Pancreas (tissue), 10 donors: ENCODE data around the gene RGS9BP. TPM values are rescaled to one million over a fixed set of nuclear protein-coding genes. Genes with fewer than 3 reads are reported as not detected.
"Not testable (repeated sequence)": the region's sequence is repeated elsewhere in the genome, so short reads cannot be mapped to it uniquely, and the experiment has no call there.

ENCODE experiments used
- ATAC-seq, 4 donors: fragments of 200-7000 bp; cut with Tn5 transposase; one replicate each; pipeline versions ENCODE4 v1.8.0 to v1.9.1; 2020; ENCODE audit warnings: mild to moderate bottlenecking in 4 of 4, moderate library complexity in 4 of 4
- DNase-seq, 6 donors: peaks; one replicate each; pipeline ENCODE4 v3.0.0-alpha.2; 2020
- FAIRE-seq: peaks from 2 replicates; lab custom pipeline; 2012; peaks lifted over from hg19 to GRCh38; lab: Jason Lieb, UNC
- H3K27ac ChIP-seq, 4 donors: fragments of 200-600 bp; sonication (generic); 1 replicate in 3 of 4; 2 replicates in 1 of 4; pipeline versions ENCODE4 v1.5.0 to v1.8.0; 2020
- H3K27me3 ChIP-seq, 4 donors: fragments of 200-600 bp; one replicate each; pipeline ENCODE4 v1.8.0; 2021
- H3K36me3 ChIP-seq, 3 donors: fragments of 200-600 bp; sonication (generic) in 1 of 3; one replicate each; pipeline versions ENCODE4 v1.5.0 to v1.8.0; 2020 to 2021
- H3K4me1 ChIP-seq, 3 donors: fragments of 200-600 bp; one replicate each; pipeline ENCODE4 v1.8.0; 2021
- H3K4me3 ChIP-seq, 4 donors: fragments of 200-600 bp; sonication (generic) in 2 of 4; one replicate each; pipeline versions ENCODE4 v1.5.0 to v1.8.0; 2020 to 2021
- H3K9me3 ChIP-seq, 4 donors: fragments of 200-600 bp; one replicate each; pipeline ENCODE4 v1.8.0; 2021
- WGBS, 2 donors: extraction: QIAGEN DNeasy Blood & Tissue Kit; methylation state at CpG; one replicate each; pipeline ENCODE4 v1.1.7; 2013; 5-methylcytosine and 5-hydroxymethylcytosine counted together
- intact Hi-C, 3 donors: fragments of 100-400 bp; cut with DNase I; formaldehyde crosslinking; loops; one replicate each; pipeline versions ENCODE4 v1.11.1 to v1.14.2; 2022
- polyA plus RNA-seq, 2 donors: library from polyadenylated mRNA; stranded (reverse); fragments of 200-250 nt; gene quantifications; one replicate each; pipeline ENCODE4 v1.2.3, GENCODE V29; 2013
- total RNA-seq, 6 donors: library from RNA; stranded (reverse); fragmentation: NEBNext Ultra II Directional in 4 of 6; extraction: Animal tissue kit (Norgen Biotek cat#: 25700) in 4 of 6; gene quantifications; one replicate each; pipeline versions ENCODE4 v1.2.1 to v1.2.4, GENCODE V29; 2021 to 2023
- TF ChIP-seq, protein P1 (sequence below), 4 donors: fragments of 200-600 bp; sonication (generic) in 3 of 4; IDR thresholded peaks; one replicate each; pipeline versions ENCODE4 v1.5.0 to v1.8.0; 2021; ENCODE audit warnings: antibody characterized with exemption in 4 of 4
- donor health status: healthy with polysubstance abuse.
- donor health status: DM: no; HTN: no; CAD: no; lungs with moderate emphysema.
- donor health status: DM: no; HTN: no; CAD: no.
- donor health status: control.
- donor health status: control.
- donor health status: Bipolar disorder and iron deficiency.
- donor health status: DM: yes; HTN: yes; CAD: no.
- donor health status: DM: no; HTN: no; CAD: no.
- donor health status: DM: no; HTN: no; CAD: no.
- donor health status: DM: yes; HTN: yes; CAD: no.

RGS9BP gene
- total and polyA plus RNA-seq, 8 donors = 0.02 to 0.25 (median 0.16) TPM; not detected in 3

DNA sequence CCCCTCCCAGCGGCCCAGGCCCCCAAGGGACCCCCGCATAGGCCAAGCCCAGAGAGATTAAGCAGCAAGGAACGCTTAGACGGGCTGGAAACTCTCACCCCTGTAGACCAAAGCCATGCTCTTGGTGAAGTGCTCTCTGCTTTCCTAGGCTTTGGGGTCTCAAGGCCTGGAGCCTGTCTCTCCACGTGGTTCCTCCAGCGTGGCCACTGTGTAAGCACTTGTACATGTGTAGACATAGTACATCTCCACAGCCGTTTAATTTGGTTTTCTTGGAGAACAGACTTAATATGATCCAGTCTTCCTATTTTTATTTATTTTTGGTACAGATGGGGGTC lies 17.0 kb downstream of the RGS9BP start:
- no peak for FAIRE-seq
- 42 to 47% methylated on average over 7 of the region's 7 CpGs for WGBS, 2 donors
- DNase-seq = no peak
- H3K4me3 ChIP-seq = peak overlapping the region; percentile 54 to 74 (median 64)
- intact Hi-C loops = no loop called here
- peak overlapping the region in 3 of 4 donors; percentile 75 to 81 (median 81) for H3K27ac ChIP-seq
- H3K36me3 ChIP-seq = no peaks in the 10 kb centered on the region
- ATAC-seq = peak in 2 of 4 donors; percentile 2 to 10
- TF ChIP-seq, protein P1, sequence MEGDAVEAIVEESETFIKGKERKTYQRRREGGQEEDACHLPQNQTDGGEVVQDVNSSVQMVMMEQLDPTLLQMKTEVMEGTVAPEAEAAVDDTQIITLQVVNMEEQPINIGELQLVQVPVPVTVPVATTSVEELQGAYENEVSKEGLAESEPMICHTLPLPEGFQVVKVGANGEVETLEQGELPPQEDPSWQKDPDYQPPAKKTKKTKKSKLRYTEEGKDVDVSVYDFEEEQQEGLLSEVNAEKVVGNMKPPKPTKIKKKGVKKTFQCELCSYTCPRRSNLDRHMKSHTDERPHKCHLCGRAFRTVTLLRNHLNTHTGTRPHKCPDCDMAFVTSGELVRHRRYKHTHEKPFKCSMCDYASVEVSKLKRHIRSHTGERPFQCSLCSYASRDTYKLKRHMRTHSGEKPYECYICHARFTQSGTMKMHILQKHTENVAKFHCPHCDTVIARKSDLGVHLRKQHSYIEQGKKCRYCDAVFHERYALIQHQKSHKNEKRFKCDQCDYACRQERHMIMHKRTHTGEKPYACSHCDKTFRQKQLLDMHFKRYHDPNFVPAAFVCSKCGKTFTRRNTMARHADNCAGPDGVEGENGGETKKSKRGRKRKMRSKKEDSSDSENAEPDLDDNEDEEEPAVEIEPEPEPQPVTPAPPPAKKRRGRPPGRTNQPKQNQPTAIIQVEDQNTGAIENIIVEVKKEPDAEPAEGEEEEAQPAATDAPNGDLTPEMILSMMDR (IDR thresholded peaks at IDR 0.05) = no peak
- no peaks in the 10 kb centered on the region for H3K27me3 ChIP-seq
- H3K4me1 ChIP-seq = peaks cover 0 to 28% (median 0%) of the 10 kb centered on the region in 3 donors
- H3K9me3 ChIP-seq = no peaks in the 10 kb centered on the region

DNA sequence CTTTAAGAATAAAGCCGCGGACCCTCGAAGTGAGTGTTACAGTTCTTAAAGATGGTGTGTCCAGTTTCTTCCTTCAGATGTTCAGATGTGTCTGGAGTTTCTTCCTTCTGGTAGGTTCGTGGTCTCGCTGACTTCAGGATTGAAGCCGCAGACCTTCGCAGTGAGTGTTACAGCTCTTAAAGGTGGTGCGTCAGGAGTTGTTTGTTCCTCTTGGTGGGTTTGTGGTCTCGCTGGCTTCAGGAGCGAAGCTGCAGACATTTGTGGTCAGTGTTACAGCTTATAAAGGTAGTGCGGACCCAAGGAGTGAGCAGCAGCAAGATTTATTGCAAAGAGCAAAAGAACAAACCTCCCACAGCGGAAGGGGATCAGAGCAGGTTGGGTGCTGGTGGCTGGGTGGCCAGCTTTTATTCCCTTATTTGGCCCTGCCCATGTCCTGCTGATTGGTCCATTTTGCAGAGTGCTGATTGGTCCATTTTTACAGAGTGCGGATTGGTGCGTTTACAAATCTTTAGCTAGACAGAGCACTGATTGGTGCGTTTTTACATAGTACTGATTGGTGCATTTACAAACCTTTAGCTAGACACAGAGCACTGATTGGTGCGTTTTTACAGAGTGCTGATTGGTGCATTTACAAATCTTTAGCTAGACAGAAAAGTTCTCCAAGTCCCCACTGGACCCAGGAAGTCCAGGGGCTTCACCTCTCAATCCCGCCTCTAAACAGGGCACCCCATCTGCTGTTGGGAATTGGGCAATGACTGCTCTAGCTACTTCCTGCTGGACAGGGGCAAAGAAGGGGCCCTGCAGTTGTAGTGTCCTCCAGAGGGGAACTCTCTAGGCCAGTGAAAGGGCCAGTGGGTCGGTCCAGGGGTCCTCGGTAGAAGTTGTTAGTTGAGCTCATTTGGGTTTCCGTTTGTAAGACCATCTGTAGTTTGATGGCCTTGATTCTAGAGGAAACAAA lies 17.8 kb downstream of the RGS9BP start:
- H3K36me3 ChIP-seq, FAIRE-seq, H3K27me3 ChIP-seq, H3K9me3 ChIP-seq, ATAC-seq, intact Hi-C loops: not testable (repeated sequence)
- peak in 1 of 6 donors; percentile 38 for DNase-seq
- H3K4me1 ChIP-seq = peaks cover 0 to 28% (median 0%) of the 10 kb centered on the region in 3 donors
- H3K4me3 ChIP-seq = peak overlapping the region; percentile 54 to 74 (median 64)
- H3K27ac ChIP-seq = peak overlapping the region in 2 of 4 donors; percentile 27 to 75
- WGBS, 2 donors = 79 to 87% methylated on average over 20 of the region's 20 CpGs

DNA sequence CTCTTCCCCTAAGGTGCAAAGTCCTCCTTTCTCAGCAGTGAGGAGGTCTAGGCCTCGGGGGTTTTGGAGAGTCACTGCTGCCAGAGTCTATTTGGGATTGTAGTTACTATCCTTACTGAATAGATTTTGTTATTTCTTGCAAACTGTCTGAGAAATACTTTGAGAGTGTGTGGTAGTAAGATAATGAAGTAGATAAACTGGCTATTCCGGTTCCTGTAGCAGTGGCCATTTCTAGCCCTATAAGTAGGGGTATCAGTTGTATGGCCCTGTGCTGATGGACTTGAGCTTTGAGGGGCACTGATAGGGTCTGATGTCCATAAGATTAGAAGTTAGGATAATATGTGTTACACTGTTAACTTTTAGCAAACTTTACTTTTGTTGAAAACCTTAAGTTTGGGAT lies 18.7 kb downstream of the RGS9BP start:
- H3K36me3 ChIP-seq, FAIRE-seq, H3K9me3 ChIP-seq, intact Hi-C loops, H3K27me3 ChIP-seq, DNase-seq, ATAC-seq: not testable (repeated sequence)
- Histone ChIP-seq H3K4me1 (peaks cover 0 to 28% (median 0%) of the 10 kb centered on the region in 3 donors), H3K4me3 (peak overlapping the region in 2 of 4 donors; percentile 26 to 74), H3K27ac (peak overlapping the region in 1 of 4 donors; percentile 27)
- 28 to 35% methylated on average over 2 of the region's 2 CpGs for WGBS, 2 donors

DNA sequence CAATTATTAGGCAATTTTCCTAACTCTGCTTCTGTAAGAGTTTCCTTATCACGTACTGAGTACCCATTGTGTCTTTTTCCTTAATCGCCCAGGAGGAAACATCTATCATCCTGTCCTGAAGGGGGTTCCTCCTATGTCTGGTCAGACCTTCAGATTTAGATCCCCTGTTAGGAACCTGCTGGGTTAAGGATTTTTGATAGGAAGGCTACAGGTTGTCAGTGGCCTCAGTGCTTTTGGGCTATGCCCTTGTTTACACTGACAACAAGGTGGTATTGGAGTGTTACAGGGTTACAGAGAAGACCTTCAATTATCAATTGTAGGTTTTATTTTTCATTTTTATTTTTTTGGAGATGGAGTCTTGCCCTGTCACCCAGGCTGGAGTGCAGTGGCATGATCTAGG lies 19.2 kb downstream of the RGS9BP start:
- Histone ChIP-seq H3K27ac (peak overlapping the region in 1 of 4 donors; percentile 31), H3K4me3 (peak overlapping the region in 1 of 4 donors; percentile 74), H3K4me1 (peaks cover 0 to 28% (median 0%) of the 10 kb centered on the region in 3 donors)
- H3K36me3 ChIP-seq, FAIRE-seq, DNase-seq, intact Hi-C loops, H3K27me3 ChIP-seq, H3K9me3 ChIP-seq, ATAC-seq: not testable (repeated sequence)
- WGBS, 2 donors = 32 to 42% methylated on average over 2 of the region's 2 CpGs

DNA sequence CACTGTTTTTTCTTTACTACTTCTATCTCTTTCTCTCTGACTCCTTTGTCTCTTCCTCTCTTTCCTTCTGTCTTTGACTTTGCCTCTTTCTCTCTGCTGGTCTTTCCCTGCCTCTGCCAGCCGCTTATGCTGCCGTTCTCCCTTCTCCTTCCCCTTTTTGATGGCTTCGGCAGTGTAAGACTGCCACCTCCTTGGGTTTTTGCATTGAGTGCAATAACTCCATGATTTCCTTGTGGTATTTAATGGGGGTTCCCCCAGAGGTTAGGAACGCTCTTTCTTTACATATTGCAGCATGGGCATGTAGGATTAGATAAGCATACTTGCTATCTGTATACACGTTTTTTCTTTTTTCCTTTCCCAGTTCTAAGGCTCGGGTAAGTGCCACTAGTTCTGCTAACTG lies 19.9 kb downstream of the RGS9BP start:
- DNase-seq, intact Hi-C loops, FAIRE-seq, H3K27me3 ChIP-seq, H3K9me3 ChIP-seq, H3K36me3 ChIP-seq, ATAC-seq: not testable (repeated sequence)
- Histone ChIP-seq H3K27ac (peak overlapping the region in 1 of 4 donors; percentile 31), H3K4me3 (peak overlapping the region in 1 of 4 donors; percentile 10), H3K4me1 (peaks cover 0 to 24% (median 0%) of the 10 kb centered on the region in 3 donors)
- WGBS, 2 donors = 52 to 64% methylated on average over 6 of the region's 6 CpGs

DNA sequence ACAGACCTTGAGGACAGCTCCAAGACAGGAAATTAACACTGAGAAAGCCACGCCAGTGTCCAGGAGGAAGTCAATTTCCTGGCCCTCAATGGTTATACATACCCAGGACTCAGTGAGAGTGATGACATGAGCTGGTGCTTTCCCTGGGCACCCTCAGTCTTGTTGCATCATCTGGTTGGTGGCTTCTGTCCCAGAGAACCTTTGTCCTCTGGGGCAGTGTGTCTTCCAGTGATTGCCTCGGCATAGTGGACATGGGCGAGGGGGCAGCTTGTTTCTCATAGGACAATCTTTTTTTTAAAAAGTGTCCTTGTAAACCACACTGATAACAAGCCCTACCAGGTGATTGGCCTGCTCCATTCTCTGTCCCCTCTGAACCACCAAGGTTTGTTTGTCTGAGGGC lies 21.1 kb downstream of the RGS9BP start:
- peak in 2 of 6 donors; percentile 34 to 55 for DNase-seq
- H3K4me1 ChIP-seq = peaks cover 0 to 21% (median 6%) of the 10 kb centered on the region in 3 donors
- ATAC-seq, H3K27ac ChIP-seq, FAIRE-seq, intact Hi-C loops, H3K27me3 ChIP-seq, H3K36me3 ChIP-seq, H3K4me3 ChIP-seq, H3K9me3 ChIP-seq: not testable (repeated sequence)
- WGBS, 2 donors = 60 to 64% methylated on average over 3 of the region's 3 CpGs

DNA sequence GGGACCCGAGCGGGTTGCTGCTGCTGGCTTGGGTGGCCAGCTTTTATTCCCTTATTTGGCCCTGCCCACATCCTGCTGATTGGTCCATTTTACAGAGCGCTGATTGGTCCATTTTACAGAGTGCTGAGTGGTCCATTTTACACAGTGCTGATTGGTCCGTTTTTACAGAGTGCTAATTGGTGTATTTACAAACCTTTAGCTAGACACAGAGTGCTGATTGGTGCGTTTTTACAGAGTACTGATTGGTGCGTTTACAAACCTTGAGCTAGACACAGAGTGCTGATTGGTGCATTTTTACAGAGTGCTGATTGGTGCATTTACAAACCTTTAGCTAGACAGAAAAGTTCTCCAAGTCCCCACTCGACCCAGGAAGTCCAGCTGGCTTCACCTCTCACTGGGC lies 24.5 kb downstream of the RGS9BP start:
- FAIRE-seq, H3K4me3 ChIP-seq, ATAC-seq, H3K36me3 ChIP-seq, H3K27me3 ChIP-seq, H3K27ac ChIP-seq, DNase-seq, H3K9me3 ChIP-seq, intact Hi-C loops: not testable (repeated sequence)
- peaks cover 6 to 27% (median 22%) of the 10 kb centered on the region in 3 donors for H3K4me1 ChIP-seq
- 95 to 96% methylated on average over 7 of the region's 7 CpGs for WGBS, 2 donors
